Measurements from ENCODE around the gene PLD6.

GRCh38 chr17:17167986-17168385, 38.1 kb downstream of the PLD6 start:
- TF ChIP-seq CTCF (IDR thresholded peaks at IDR 0.05) (no peak), ETV6 (CRISPR knock-in tag; IDR thresholded peaks at IDR 0.05) (no peak), CREM (CRISPR knock-in tag; IDR thresholded peaks at IDR 0.05) (no peak), ATF6 (CRISPR knock-in tag; IDR thresholded peaks at IDR 0.05) (no peak), JAZF1 (CRISPR knock-in tag; IDR thresholded peaks at IDR 0.05) (no peak), TEAD4 (CRISPR knock-in tag; IDR thresholded peaks at IDR 0.05) (no peak), MLX (CRISPR knock-in tag; IDR thresholded peaks at IDR 0.05) (no peak), MAX (CRISPR knock-in tag; IDR thresholded peaks at IDR 0.05) (no peak), ZNF512 (CRISPR knock-in tag; IDR thresholded peaks at IDR 0.05; ENCODE audit: borderline replicate concordance) (no peak), ZNF281 (CRISPR knock-in tag; IDR thresholded peaks at IDR 0.05) (no peak), RORB (CRISPR knock-in tag; IDR thresholded peaks at IDR 0.05) (no peak)

All from WTC11 (cell line).